Measurements from ENCODE around the gene NKX2-4. TPM values are rescaled to one million over a fixed set of nuclear protein-coding genes. Genes with fewer than 3 reads are reported as not detected.

The NKX2-4 gene
- total and polyA plus RNA-seq, 2 of the 4 experiments (the other 2 are of a cell fraction), result not detected

DNA sequence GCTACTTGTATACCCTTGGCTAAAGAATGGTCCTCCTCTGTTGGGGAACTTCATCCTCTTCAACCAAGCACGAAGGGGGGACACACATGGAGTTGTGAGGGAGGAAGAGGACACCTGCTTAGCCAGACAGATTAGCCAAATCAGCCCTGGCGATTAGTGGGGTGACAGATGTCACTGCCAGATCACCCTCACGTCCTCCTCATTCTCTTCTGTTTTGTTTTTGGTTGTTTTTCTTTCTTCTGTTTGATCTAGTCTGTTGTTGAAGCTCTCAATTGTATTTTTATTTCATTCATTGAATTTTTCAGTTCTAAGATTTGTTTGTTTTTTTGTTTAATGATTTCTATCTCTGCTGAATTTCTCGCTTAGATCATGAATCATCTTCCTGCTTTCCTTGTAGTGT, 27.5 kb upstream of the NKX2-4 start:
- Histone ChIP-seq H3K27me3 (ENCODE audit: control insufficient read depth, insufficient read depth, low read length) (peaks cover 2% of the 10 kb centered on the region), H2BK15ac (ENCODE audit: low read depth, low read length) (no peak overlapping the region), H2BK20ac (ENCODE audit: low read depth, low read length) (no peak overlapping the region), H3K4me3 (ENCODE audit: insufficient read depth, low read depth, low read length) (no peak overlapping the region), H4K8ac (ENCODE audit: low read depth in 2 of 2, low read length in 2 of 2) (no peak overlapping the region), H3K14ac (replicated peaks; ENCODE audit: low read depth, low read length) (no peak overlapping the region), H3K36me3 (ENCODE audit: control insufficient read depth, insufficient read depth, low read length) (no peaks in the 10 kb centered on the region), H3K9me1 (ENCODE audit: insufficient read depth, low read length) (no peaks in the 10 kb centered on the region), H3K79me1 (ENCODE audit: low read depth in 1 of 2, low read length in 2 of 2) (no peaks in the 10 kb centered on the region), H4K91ac (ENCODE audit: insufficient read depth, low read depth, low read length) (no peak overlapping the region), H2BK120ac (ENCODE audit: low read depth, low read length) (no peak overlapping the region), H2BK5ac (ENCODE audit: low read depth, low read length, poor library complexity, severe bottlenecking) (no peak overlapping the region), H3K4me1 (ENCODE audit: control insufficient read depth, insufficient read depth, low read length) (no peaks in the 10 kb centered on the region), H2AFZ (replicated peaks; ENCODE audit: low read length, poor library complexity) (no peak overlapping the region), H2AK5ac (ENCODE audit: low read depth, low read length) (no peak overlapping the region), H3K27ac (ENCODE audit: insufficient read depth, low read length) (no peak overlapping the region), H3K56ac (ENCODE audit: extremely low read depth, insufficient read depth, low read length) (no peak overlapping the region), H3K18ac (ENCODE audit: low read depth, low read length) (no peak overlapping the region), H4K20me1 (ENCODE audit: insufficient read depth, low read length) (no peaks in the 10 kb centered on the region), H3K4me2 (ENCODE audit: low read depth, low read length) (no peak overlapping the region), H3K9me3 (ENCODE audit: control insufficient read depth, insufficient read depth, low read length) (peaks cover 10% of the 10 kb centered on the region), H3K4ac (ENCODE audit: low read depth, low read length) (no peak overlapping the region), H3K9ac (ENCODE audit: low read depth, low read length) (no peak overlapping the region), H4K5ac (ENCODE audit: low read depth, low read length) (no peak overlapping the region), H3K23ac (ENCODE audit: low read depth, low read length) (no peak overlapping the region), H2AK9ac (replicated peaks; ENCODE audit: low read depth, low read length, poor library complexity) (no peak overlapping the region)
- DNase-seq (no peak), ATAC-seq (ENCODE audit: low read depth) (no peak)
- dilution Hi-C loops (cut with HindIII; ENCODE audit: low sequenced_read_pairs, unreplicated experiment) (no loop called here), in situ Hi-C loops (cut with MboI; ENCODE audit: low sequenced_read_pairs) (no loop called here), intact Hi-C loops (cut with micrococcal nuclease) (no loop called here)
- ChIA-PET CTCF (no interaction called here), POLR2A (ENCODE audit: unreplicated experiment) (no interaction called here)
- no CpG with 5 or more reads among the region's 4 CpGs for WGBS, 2 experiments (ENCODE audit: extremely low coverage in 2 of 2, insufficient read length in 1 of 2)
- BruUV-seq (replicated peaks), result no TSS peak
- TF ChIP-seq RAD21 (IDR thresholded peaks at IDR 0.05; ENCODE audit: low read length) (no peak), RFX5 (IDR thresholded peaks at IDR 0.05; ENCODE audit: low read depth, low read length) (no peak), CHD1 (IDR thresholded peaks at IDR 0.05; ENCODE audit: low read depth, low read length) (no peak), RCOR1 (IDR thresholded peaks at IDR 0.05; ENCODE audit: insufficient replicate concordance, low read length) (no peak), FOS (IDR thresholded peaks at IDR 0.05; ENCODE audit: low read depth, low read length) (no peak), USF2 (IDR thresholded peaks at IDR 0.05; ENCODE audit: low read depth, low read length) (no peak), CEBPB (IDR thresholded peaks at IDR 0.05; ENCODE audit: low read depth, low read length) (no peak), MAZ (IDR thresholded peaks at IDR 0.05; ENCODE audit: borderline replicate concordance, low read depth, low read length) (no peak), CTCF (conservative IDR thresholded peaks at IDR 0.05; ENCODE audit: low read depth, low read length) (no peak), MXI1 (IDR thresholded peaks at IDR 0.05; ENCODE audit: borderline replicate concordance, low read depth, low read length) (no peak), MAFK (IDR thresholded peaks at IDR 0.05; ENCODE audit: low read depth, low read length) (no peak), SMC3 (IDR thresholded peaks at IDR 0.05; ENCODE audit: low read depth, low read length) (no peak), POLR2A (IDR thresholded peaks at IDR 0.05; ENCODE audit: low read depth, low read length) (no peak), BHLHE40 (IDR thresholded peaks at IDR 0.05; ENCODE audit: low read depth, low read length) (no peak), NFE2L2 (IDR thresholded peaks at IDR 0.05; ENCODE audit: low read depth, low read length) (no peak)
- TF ChIP-seq, protein P1, sequence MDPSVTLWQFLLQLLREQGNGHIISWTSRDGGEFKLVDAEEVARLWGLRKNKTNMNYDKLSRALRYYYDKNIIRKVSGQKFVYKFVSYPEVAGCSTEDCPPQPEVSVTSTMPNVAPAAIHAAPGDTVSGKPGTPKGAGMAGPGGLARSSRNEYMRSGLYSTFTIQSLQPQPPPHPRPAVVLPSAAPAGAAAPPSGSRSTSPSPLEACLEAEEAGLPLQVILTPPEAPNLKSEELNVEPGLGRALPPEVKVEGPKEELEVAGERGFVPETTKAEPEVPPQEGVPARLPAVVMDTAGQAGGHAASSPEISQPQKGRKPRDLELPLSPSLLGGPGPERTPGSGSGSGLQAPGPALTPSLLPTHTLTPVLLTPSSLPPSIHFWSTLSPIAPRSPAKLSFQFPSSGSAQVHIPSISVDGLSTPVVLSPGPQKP (IDR thresholded peaks at IDR 0.05; ENCODE audit: borderline replicate concordance, low read depth, low read length), result no peak

Measured in IMR-90 (cell line).